GM19099 (cell line): Measurements from ENCODE around the gene GJB5.

Source experiments
- POLR2A ChIP-seq: IDR thresholded peaks from 3 replicates; pipeline ENCODE4 v1.6.1; 2011; ENCODE audit warnings: low read depth; ENCODE audit not compliant: insufficient read length; ENCODE audit errors: extremely low read depth

Gene GJB5

GRCh38 chr1:34761776-34762307 is 7.0 kb downstream of the GJB5 start:
- TF ChIP-seq POLR2A: no peak

GRCh38 chr1:34762474-34763141 is 7.8 kb downstream of the GJB5 start:
- TF ChIP-seq POLR2A: no peak

- TF ChIP-seq POLR2A: no peak
Observed at GRCh38 chr1:34763142-34763781, 8.4 kb downstream of the GJB5 start.

- TF ChIP-seq POLR2A: no peak
Observed at GRCh38 chr1:34768856-34769255, 14.0 kb downstream of the GJB5 start.

- no peak for TF ChIP-seq POLR2A
Observed at GRCh38 chr1:34770891-34771504, 16.2 kb downstream of the GJB5 start.

GRCh38 chr1:34771573-34772371 is 16.9 kb downstream of the GJB5 start:
- no peak for TF ChIP-seq POLR2A

GRCh38 chr1:34774957-34775356 is 20.1 kb downstream of the GJB5 start:
- TF ChIP-seq POLR2A: no peak

- TF ChIP-seq POLR2A: no peak
Observed at GRCh38 chr1:34776911-34777310, 22.1 kb downstream of the GJB5 start.

GRCh38 chr1:34777519-34778321 is 22.9 kb downstream of the GJB5 start:
- TF ChIP-seq POLR2A: no peak

GRCh38 chr1:34778381-34778780 is 23.5 kb downstream of the GJB5 start:
- TF ChIP-seq POLR2A: no peak

- TF ChIP-seq POLR2A: no peak
Observed at GRCh38 chr1:34779005-34779404, 24.2 kb downstream of the GJB5 start.

- no peak for TF ChIP-seq POLR2A
Observed at GRCh38 chr1:34779526-34779925, 24.7 kb downstream of the GJB5 start.

- TF ChIP-seq POLR2A: no peak
Observed at GRCh38 chr1:34779962-34780361, 25.1 kb downstream of the GJB5 start.

- TF ChIP-seq POLR2A: no peak
Observed at GRCh38 chr1:34780528-34780927, 25.7 kb downstream of the GJB5 start.
